GM18909 (cell line): Measurements from ENCODE around the gene GFPT2.

ENCODE experiments used
- ATAC-seq: cut with Tn5 transposase; IDR thresholded peaks from one replicate; pipeline ENCODE4 v1.9.1; 2021; ENCODE audit warnings: mild to moderate bottlenecking; ENCODE audit not compliant: unreplicated experiment, poor library complexity

Gene GFPT2

DNA sequence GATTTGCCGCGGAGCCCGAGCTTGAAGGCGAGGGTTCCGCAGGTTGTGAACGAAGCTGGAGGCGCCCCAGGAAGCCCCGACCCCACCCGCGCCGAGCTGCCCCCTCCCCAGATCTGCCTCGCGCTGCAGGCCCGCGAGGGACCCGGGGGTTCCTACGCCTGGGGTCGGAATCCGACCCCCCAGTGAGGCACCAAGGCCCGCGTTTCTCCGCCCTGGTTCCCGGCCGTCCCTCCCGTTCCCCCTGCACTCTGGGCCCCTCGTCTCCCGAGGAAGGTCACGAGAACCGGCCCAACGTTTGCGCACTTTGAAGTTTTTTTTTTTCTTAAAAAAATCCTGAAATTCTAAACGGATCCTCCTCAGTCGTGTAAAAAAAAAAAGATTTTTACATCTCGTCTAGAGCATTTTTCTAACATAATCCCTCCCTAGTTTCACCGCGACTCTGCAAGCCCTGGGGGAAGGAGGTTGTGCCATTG is 880 bp upstream of the GFPT2 start:
- ATAC-seq: no peak

DNA sequence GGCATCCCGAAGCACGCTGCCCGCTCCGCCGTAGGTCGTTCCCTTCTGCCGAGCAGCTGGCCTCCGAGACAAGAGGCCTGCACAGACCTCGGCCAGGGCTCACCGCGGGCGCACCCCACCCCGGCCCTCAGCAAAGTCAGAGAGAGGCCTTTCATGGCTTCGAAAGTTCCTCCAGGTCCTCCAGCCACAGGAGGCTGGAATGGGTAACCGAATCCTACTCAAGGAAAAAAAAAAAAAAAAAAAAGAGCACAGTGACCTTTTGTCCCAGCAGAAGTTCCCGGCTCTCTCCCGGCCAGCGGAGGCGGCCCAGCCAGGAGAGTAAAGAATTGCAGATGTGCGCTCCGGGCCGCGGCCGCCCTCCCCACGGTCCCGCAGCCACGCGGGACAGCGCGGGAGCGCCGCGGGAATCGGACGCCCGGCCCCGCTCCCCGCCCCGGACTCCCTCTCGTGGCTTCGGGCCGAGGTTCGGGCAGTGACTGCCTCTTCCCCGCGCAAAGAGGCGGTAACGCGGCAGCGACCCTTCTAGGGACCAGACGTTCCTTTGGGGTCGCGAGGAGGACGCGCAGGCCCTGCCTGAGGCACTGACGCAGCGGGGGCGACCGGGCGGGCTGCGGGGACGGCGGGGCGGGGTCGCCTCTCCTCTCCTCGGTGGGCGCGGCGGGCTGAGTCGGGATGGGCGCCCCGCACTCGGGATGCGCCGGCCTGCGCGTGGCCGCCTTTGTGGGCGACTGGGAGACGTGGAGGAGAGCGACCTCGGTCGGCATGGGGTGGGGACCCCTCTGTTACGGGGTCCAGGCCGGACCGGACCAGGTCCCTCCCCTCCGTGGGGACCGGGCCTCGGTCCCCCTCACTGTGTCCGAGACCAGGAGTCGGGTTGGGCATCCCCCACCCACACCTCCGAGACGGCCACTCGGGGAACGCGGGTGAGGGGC is 754 bp downstream of the GFPT2 start:
- peak; percentile 24 for ATAC-seq

DNA sequence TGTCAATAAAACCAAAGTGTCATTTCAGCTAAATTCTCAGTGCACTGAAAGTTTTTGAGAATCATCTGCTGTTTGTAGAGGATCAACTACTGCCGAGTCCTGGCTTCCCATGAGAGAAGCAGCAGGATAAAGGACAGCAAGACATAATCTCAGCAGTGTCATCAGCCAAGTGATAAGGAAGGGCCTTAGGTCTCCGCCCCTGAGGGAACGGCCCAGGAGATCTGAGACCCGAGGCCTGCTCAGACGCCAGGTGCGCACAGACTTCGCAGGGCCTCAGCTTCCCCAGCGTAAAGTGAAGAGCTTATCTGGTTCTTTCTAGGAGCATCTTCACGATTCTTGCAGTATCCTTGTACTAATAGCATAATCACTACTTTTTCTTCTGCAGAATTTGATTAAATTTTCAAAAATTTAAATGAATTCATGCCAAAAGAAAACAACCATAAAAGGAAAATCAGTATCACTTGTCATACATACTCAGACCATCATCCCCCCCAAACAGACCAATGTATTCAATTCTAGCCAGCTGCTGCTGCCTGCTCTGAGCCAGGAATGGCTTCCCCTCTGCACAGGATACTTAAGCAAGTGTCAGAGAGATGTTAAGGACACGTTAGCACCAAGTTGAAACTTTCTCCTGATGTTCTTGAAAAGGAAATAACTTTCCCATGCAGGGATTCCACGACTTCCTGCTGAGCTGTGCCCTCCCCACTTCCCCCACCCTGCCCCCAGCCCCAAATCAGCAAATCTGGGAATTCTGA is 2.2 kb downstream of the GFPT2 start:
- no peak for ATAC-seq

DNA sequence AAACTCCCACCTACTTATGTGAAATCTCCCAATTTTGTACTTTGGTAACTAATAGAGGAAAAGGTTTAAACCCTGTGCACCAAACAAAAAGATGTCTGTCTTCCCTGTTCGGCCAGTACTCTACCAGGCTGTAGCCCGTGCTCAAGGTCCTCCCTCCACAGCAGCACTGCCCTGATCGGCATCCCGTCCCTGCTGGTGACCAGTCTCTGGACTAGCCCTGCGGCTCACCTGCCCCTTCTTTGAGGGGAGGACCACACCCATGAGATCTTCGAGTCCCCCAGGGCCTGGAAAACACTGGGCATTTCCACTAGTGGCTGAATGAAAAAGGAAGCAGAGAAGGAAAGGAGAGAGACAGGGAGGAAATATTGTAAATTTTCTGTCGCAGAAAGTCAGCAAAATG is 2.8 kb downstream of the GFPT2 start:
- ATAC-seq: no peak

DNA sequence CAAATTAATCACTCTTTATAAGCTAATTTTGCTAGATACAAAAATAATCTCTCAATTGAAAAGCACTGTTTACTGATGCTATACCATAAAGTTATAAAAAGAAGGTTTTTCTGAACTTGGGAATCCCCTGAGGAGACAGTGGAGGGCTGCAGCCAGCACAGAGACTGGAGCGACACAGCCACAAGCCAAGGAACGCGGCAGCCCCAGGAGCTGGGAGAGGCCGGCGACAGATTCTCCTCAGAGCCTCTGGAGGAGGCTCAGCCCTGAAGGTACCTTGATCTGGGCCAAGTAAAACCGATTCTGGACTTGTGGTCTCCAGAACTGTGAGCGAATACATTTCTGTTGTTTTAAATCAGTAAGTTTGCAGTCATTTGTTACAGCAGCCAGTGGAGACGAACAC is 3.7 kb downstream of the GFPT2 start:
- ATAC-seq: no peak

DNA sequence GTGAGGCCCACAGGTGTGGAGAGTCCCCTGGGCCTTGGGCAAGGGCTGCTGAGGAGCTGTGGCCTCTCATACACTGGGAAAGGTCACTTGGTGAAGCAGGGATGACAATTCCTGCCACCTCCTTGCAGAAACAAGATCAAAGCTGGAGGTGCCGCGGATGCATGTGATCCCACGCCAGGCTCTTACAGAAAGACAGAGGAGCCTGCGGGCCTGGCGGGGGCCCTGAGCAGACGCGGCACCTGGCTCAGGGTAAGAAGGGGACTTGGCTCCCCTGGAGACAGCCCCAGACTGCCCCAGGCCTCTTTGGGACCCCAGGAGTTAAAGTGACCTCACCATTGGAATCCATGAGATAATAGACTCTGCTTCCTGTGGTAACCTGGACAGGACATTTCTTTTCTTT is 4.8 kb downstream of the GFPT2 start:
- ATAC-seq: no peak

DNA sequence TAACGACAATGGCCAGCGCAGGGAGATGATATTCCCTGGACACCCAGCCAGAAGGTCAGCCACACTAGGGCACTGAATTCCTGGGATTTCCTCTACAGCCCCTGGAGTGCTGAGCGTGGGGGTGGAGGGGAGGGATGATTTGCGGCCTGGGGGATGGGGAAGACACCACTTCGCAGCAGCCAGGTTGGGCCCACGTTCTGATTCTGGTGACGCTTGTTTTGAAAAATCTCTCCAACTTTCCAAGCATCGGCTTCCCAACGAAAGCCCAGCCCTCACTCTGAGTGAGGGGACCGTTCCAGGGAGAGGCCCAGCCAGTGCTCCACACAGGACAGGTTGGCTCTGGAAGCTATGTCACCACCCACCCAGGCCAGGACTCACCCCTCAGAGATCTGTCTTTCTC is 5.4 kb downstream of the GFPT2 start:
- no peak for ATAC-seq

DNA sequence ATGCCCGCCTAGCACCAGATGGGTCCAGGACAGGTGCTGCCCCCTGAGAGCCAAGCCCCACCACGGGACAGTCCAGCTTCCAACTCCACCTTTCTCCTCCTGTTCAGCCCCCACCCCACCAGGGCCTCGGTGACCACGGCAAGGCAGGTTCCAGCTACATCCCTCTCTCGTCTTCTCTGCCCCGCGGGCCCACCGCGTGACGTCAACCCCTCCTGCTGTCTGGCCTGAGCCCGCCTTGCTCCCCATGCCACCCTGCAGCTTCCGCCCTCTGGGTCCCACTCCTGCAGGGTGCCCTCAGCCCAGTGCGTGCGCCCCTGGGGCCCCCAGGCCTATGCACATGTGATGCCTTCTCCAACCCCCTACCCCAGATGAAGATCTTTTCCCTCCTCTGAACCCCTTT is 6.8 kb downstream of the GFPT2 start:
- ATAC-seq: no peak

DNA sequence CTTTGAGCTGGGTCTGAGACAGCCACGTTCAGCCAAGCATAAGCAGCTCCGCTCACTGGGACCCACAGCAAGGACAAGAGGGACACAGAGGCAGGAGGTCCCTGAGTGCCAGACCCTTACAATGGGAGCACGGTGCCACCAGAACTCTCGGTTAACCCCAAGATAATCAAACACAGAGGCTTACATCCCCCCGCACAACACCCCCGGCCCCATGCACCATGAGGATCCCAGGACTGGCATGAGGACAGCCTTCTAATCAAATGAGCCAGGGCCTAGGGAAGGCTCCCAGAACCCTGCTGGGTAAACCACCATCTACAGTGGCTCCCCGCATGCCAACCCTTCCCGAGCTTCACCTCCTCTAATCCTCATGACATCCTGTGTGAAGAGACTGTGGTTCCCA is 7.4 kb downstream of the GFPT2 start:
- no peak for ATAC-seq

DNA sequence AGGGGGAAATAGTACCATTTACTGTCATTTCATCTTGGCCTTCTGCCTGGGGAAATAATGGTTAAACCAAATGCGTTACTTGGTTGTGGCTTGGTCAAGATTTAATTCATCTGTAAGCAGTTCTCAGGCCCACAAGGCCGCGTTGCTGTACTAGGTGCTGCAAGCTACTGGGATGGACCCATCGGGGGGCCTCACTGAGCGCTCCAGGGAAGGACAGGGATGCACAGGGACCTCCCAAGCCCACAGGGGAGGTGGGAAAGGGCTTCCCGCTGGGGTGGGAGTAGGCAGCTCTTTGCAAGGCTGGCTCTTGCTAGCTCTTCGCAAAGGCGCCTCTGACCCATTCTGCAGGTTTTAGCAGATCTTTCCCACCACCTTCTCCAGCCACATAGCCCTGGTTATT is 8.0 kb downstream of the GFPT2 start:
- no peak for ATAC-seq

DNA sequence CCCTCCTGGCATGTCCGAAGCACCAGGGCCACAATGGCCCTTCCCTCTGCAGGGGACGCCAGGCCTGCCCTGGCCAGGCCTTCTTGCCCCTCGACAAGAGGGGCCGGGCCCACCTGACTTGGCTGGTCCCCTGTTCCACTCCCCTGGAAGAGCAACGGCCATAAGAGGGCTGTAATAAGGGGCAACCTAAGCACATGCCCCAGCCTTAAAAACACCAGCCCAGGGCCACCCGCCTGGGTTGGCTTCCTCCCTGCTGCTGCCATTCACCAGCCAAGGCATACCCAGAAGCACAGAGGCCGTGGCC is 8.5 kb downstream of the GFPT2 start:
- no peak for ATAC-seq

DNA sequence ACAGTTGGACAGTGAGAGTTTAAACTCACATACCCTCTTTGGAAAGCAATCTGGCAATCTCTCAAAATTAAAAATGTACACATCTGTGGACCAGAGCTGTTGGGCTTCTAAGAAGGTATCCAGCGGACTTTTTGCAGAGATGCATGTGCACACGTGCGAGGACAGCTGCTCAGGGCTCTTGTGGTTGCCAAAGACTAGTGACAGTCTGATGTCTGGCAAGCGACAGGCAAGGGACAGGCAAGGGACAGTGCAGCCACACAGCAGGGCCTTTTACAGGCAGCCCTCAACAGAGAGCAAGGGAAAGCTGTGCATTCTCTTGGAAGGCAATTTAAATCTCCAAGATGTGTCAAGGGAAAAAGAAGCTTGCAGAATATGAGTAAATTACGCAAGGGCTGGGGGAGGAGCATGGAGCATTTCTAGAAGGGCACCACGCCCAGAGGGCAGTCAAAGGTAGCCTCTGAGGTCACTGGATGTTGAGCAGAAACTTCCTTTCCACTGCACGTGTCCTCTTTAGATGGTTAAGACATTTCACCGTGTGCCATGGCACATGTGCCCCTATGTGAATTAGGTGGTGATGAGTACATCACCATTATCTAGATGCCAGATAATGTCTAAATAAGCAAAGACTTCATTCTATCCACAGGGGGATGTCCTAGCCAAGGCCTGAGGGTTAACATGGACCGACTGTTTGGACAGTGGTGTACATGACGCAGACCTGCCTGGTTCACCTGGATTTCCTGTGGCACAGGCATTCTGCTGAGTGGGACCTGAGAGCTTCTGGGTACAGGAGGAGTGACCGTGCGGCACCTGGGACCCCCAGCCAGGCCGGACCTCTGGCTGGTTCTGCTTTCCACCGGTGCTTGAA is 9.1 kb downstream of the GFPT2 start:
- ATAC-seq: no peak

DNA sequence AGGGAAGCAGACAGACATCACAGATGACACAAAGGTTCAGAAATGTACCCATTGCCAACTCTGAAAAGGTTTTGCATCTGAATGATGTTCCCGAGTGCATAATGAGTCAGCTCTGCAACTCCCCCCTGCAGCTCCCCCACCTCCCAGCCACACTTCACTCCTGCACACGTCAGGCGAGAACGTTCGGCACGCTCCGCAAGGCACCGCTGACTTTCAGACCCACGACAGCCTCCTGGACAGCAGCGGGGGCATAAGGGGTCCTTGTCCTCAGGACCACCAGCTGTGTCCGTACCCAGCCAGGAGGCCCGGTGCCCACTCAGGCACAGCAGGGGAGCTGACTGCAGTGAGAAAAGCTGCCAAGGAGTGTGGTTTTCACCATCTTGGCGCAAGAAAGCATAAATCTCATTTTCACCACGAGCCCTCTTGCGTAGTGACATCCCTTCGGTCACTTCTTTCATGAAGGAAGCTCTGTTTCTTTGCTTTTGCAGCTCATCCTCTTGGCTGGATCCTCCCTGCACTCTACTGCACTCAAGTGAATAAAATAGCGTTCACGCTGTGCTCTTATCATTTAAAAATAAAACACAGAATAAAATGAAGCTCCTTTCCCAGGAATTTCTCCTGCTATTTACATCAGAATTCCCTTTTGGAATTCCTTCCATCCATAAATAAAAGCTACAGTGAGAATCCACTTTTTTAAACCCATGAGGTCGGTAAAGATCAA is 9.9 kb downstream of the GFPT2 start:
- no peak for ATAC-seq

DNA sequence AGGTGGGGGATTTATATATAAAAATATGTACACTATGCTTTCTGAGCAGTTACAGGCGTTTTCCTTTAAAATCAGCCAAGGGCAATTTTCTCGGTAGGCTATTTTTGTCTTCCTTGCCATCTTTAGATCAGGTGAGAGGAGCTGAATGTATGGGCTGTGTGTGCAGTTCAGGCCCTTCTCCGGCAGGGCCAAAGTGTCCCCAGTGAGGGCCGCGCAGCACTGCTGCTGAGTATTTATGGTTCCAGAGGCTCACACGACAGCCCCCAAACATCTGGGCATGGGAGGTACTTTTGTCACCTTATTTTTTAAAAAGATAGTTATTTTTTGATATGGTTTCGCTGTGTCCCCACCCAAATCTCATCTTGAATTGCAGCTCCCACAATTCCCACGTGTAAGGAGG is 11.5 kb downstream of the GFPT2 start:
- ATAC-seq: no peak

DNA sequence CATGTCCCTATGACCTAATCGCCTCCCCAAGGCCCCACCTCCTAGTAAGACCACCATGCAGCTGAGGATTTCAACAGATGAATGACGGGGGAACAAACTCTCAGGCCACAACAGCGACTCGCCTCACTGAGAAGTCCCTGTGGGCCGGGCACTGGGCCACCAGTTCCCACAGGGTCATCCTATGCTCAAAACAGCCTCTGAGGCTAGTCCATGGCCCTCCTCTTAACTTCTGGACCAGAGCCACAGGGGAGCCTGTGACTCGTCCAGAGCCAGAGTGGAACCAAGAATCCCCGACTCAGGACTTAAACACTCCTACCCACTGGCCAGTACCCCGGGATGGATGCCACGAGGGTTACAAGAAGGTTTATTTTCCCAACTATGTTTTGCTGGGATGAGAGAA is 12.3 kb downstream of the GFPT2 start:
- no peak for ATAC-seq

DNA sequence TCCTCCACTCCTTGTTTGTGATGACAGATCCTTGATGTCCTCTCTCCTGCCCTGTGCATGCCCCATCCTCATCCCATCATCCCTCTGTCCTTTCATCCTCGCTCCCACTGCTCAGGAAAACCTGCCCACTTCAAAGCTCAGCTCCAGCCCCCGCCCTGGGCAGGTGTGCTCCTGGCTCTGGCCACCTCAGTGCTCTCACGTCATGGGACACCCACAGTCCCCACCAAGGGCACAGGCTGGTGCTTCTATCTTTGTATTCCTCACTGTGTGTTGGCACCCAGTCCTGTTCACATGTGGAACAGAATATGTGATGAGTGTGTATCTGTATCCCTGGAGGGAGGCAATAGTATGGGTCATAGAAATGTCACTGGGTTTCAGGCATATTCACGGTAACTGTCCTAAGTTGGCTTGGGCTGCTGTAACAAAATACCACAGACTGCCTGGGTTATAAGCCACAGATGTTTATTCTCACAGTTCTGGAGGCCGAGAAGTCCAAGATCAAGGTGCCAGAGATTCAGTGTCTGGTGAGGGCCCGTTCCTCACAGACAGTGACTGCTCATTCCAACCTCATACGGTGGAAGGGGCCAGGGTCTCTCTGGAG is 13.5 kb downstream of the GFPT2 start:
- ATAC-seq: no peak

DNA sequence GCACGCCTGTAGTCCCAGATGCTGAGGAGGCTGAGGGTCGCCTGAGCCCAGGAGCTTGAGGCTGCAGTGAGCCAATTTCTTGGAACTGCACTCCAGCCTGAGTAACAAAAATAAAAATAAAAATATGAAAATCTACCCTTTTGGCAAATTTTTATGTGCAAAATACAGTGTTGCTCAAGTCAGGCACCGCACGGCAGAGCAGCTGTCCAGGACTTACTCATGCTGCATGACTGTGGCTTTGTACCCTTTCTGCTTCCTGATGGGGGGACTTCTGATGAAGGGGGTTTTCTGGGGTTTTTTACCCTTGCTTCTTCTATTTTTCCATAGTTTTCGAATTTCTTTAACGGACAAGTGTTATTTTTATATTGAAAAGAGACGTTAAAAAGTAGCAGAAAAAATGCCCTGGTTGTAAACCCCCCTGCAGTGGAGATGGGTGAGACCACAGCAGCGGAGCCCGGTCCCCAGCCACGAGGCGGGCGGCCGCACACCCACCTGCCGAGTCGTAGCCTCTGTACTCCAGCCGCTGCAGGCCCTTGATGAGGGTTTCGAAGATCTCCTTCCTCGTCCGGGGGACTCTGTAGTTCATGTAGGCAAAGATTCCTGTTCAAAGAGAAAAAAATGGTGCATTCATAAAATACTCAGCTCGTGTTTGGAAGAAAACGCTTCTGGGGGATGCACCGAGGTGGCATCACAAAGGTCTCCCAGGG is 15.0 kb downstream of the GFPT2 start:
- no peak for ATAC-seq

DNA sequence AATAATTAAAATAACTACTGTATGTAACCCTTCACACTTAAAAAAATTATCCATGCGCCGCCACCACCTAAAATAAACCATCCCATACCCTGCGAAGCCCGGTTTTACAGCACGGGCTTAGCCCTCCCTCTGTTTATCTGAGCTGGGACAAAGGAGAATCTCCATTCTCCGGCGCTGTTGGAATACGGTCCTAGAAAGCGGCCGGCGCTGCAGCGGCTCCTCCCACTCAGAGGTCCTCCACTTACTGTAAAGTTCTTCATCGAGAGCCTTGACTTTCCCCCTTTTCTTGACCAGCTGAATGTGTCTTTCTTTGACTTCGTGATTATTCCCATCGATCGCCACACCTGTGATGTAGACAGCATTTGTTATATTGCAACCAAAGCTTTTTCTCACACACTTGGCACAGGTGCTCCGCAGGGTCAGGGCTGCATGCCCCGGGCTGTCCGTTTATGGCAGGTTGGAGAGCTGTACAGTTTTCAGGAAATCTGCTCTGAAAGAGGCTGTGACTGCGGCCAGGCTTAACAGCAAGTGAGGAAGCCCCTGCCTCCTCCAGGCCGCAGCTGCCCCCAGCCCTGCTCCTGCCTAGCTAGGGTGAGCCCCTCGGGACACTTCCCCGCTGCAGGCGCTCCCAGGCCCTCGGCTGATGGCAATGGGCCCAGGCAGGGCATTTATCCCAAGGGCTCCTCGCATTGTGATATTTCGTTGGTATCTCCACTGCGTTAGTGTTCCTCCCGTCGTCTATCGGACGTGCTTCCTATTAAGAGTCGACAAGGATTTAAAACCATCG is 16.7 kb downstream of the GFPT2 start:
- no peak for ATAC-seq
